VCaP (cell line): ENCODE data around the gene SDK1.

Experiments
- H3K27ac ChIP-seq: fragments of 450-650 bp; 2 replicates; pipeline ENCODE4 v1.5.1; 2017
- CTCF ChIP-seq: fragments of 450-650 bp; conservative IDR thresholded peaks from 2 replicates; pipeline ENCODE4 v1.5.1; 2017; ENCODE audit warnings: mild to moderate bottlenecking, moderate library complexity

Gene SDK1

DNA sequence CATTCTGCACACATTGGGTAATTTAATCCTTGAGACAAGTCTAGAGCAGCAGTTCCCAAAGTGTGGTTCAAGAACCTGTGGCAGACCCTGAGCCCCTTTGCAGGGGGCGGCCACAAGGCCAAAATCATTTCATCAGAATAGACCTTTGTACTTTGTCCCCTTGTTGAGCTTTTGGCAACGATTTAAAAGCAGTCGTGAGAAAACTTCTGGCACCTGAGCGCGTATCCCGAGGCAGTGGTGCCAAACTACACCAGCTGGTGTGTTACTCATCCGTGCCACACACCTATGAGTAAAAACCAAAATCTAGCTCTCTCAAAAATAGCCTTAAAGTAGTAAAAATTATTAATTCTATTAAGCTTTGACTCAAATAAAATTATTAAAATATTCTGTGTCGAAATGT, 306.8 kb downstream of the SDK1 start:
- TF ChIP-seq CTCF, result no peak
- no peak overlapping the region for H3K27ac ChIP-seq

DNA sequence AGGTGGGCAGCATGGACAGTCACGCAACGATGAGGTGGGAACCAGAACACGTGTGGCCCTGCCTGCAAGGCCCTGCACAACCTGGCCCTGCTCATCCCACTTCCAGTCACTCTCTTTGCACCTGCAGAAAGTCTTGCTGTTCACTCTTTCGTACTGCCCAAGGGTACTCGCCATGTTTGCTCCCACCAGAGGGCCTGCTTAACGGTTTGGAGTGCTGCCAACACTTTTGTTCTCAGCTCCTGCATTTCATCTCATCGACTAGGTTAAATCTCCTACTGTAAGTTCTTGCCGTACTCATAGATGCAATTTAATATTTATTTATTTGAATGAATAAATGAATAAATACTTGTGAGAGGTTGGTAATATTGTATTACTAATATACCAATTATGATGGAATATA, 315.3 kb downstream of the SDK1 start:
- no peak for TF ChIP-seq CTCF
- H3K27ac ChIP-seq, result no peak overlapping the region

GRCh38 chr7:3630081-3630480, 329.0 kb downstream of the SDK1 start:
- peak overlapping the region; percentile 58 for H3K27ac ChIP-seq
- TF ChIP-seq CTCF, result no peak

DNA sequence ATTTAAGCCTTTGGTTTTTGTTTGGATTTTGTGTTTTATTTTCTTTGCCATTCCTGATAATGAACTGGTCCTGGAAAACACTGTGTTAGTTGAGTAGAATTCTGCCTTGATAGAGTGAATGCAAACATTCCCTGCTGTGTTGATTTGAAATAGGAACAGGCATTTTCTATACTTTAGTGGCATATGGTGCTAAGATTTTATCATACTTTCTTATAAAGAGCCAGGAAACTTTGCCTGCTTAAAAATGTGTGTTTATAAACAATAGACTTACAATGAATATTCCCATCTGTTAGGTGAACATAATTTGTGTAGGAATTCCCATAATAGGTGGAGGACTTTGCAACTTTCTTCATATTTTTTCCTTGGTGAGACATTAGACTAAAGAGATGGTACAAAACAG, 333.3 kb downstream of the SDK1 start:
- TF ChIP-seq CTCF, result no peak
- H3K27ac ChIP-seq, result no peak overlapping the region

DNA sequence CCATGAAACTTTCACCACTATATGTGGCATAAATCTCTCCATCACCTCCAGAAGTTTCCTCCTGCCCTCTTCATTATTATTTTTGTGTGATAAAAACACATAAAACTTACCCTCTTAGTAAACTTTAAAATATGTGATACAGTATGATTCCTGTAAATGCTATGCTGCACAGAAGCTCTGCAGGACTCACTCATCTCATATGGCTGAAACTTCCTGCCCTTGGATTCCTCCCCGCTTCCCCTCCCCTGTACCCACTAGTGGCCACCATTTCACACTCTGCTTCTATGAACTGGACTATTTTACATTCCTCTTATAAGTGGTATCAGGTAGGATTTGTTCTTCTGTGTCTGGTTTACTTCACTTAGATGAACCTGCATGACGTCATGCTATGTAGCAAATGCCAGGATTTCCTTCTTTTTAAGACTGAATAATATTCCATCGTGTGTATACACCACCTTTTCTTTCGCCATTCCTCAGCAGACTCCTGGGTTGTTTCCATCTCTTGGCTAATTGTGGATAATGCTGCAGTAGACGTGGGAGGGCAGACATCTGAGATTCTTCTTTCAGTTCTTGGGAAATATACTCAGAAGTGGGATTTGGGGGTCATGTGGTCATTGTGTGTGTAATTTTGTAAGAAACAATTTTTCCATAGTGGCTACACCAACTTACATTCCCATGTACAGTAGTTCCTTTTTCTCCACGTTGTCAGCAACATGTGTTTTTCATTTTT, 335.2 kb downstream of the SDK1 start:
- no peak for TF ChIP-seq CTCF
- no peak overlapping the region for H3K27ac ChIP-seq

GRCh38 chr7:3639253-3639652, 338.2 kb downstream of the SDK1 start:
- H3K27ac ChIP-seq, result no peak overlapping the region

GRCh38 chr7:3641582-3641981, 340.5 kb downstream of the SDK1 start:
- TF ChIP-seq CTCF, result no peak
- H3K27ac ChIP-seq, result no peak overlapping the region

More at GRCh38 chr7:3639253-3639652, 338.2 kb downstream of the SDK1 start:
- no peak for TF ChIP-seq CTCF
